Measurements from ENCODE around the gene SORCS2.

SORCS2 gene

DNA sequence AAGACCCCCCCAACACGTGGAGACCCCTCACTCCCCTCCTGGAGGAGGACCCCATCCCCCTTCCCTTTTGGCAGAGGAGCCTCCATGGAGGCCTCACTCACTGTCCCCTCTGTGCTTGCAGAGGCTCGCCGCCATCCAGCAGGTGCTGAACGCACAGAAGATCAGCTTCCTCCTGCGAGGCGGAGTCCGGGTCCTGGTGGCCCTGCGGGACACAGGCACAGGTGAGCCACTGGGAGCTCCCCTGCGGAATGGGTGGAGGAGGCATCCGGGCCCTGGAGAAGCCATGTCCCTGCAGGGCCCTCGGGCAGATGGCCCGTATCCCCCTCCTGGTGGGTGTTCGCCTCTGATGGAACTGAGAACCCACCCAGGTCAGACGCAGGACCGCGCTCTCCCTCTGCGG is 540.9 kb downstream of the SORCS2 start:
- no peak for DNase-seq

DNA sequence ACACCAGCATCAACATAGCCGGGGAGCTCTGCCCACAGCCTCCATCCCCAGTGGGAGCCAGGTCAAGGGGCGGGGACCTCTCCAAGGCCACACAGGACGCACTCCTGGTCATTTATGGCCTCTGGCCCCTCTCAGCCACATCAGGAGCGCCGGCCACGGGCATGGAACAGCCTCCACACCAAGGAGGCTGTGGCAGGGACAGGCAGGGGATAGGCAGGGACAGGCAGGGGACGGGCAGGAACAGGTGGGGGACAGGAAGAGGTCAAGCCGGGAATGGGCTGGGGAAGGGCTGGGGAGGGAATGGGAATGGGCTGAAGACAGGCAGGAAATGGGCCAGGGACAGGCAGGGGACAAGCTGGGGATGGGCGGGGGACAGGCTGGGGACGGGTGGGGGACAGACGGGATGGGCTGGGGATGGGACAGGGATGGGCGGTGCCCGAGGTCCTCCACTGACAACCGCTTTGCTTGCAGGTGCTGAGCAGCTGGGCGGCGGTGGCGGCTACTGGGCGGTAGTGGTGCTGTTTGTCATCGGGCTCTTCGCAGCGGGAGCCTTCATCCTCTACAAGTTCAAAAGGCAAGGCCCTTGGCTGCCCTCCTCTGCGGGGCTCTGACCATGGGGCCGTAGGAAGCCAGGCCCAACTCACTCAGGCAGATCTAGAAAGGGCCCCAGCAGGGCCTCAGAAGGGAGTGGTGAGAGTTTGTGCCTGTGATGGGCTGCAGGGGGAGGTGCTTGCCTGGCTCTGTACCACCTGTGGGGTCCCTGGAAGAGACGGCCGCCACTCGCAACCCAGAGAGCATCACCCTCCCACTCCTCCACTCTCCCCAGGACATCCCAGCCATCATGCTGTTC is 541.7 kb downstream of the SORCS2 start:
- DNase-seq, result no peak

DNA sequence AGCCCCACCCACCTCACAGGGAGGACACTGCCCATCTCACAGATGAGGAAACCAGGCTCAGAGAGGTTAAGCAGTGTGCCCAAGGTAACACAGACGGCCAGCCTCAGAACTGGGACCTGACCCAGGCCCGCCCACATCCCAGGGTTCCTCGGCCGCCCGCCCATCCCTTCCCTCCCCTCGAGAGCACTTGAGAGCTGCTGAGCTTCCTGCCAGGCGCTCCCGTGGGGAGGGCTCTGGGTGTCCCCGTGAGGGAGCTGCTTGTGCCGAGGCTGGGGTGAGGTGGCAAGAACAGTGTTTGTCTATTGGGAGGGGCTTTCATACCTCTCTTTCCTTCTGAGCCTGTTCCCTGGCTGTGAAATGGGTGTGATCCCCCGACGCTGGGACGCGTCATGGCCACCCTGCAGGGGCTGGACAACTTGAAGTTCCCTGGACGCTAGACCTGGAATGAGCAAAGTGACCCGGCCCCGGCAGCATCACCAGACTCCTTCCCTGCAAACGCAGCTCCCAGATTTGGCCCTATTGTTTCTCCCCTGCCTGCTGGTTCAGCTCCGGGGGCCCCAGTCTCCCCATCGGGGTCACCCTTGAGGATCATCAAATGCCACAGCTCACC is 542.4 kb downstream of the SORCS2 start:
- no peak for DNase-seq

DNA sequence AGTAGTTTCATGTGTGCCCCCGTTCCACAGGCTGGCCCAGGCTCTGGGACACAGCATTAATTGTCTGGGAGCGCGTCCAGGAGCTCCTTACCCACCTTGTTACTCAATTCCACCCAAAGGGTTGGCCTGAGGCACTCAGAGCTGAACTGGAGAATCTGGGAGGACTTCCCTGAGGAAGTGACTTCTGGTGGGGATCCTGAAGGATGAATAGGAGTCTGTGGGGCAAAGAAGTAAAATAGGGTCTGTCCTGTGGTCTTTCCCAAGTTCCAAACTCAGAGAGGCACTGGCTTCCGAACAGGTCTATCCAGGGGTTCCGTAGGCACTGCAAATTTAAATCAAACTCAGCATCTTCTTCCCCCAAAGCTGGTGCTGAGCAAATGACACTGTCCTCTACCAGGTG is 543.1 kb downstream of the SORCS2 start:
- DNase-seq, result no peak

DNA sequence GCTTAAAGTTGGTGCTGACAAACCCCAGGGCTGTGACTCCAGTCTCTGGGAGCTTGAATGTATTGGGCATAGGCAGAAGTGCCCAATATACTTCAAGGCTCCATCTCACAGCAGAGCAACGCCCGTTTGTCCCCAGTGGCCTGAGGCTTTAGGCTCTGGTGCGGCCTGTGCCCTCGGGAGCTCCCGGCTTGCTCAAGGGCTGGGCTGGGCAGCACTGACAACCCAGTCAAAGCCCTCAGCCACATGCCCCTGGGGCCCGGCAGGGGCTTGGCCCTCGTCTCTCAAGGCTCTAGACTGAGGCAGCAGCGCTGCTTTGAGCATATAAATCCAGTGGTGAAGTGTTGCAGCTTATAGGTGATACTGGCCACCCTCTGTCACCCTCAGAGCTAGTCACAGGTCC is 543.6 kb downstream of the SORCS2 start:
- no peak for DNase-seq

DNA sequence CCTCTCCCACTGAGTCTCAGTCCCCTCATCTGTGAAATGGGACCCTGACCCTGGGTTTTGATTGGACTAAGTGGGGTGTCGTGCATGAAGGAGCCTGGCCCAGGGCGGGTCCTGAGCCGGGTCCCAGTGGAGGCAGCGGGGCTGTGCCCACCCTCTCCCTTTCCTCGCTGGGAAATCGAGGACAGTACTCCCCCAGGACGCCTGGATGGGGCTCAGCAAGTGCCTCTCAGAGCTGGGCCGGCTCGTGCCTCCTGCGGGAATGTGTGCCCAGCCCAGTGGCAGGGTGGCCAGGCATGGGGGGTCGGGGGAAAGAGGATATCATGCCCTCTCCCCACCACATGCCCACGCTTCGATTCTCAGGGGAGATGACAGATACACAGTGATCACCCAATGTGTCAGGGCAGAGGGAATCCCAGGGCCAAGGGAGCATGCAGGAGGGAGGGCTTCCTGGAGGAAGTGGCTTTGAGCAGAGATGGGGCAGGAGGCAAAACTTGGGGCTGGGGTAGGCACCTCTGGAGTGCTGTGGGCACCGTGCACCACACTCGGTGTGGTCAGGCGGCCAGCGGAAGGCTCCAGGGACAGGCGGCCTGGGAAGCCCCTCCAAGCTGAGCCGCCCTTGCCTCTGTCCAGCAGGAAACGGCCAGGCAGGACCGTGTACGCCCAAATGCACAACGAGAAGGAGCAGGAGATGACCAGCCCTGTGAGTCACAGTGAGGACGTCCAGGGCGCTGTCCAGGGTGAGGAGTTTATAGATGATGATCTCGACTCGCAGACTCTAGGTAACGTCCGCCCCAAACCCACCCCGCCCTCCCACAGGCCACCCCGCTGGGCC is 544.3 kb downstream of the SORCS2 start:
- DNase-seq, result no peak

DNA sequence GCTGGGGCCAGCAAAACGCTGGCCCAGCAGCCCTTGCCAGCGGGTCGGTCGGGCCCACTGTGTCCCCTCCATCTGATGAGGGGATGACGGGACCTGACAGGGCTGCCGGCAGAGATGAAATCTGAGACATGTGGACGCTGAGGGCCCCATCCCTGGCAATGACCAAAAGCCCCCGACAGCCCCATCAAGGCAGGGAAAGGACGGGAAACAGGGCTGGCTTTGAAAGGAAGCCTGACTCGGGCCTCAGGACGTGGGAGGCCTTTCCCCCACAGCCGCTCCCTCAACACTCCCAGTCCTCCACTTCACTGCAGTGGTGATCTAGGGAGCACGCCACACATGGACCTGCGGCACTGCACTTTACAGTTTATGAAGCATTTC is 544.9 kb downstream of the SORCS2 start:
- DNase-seq, result no peak

DNA sequence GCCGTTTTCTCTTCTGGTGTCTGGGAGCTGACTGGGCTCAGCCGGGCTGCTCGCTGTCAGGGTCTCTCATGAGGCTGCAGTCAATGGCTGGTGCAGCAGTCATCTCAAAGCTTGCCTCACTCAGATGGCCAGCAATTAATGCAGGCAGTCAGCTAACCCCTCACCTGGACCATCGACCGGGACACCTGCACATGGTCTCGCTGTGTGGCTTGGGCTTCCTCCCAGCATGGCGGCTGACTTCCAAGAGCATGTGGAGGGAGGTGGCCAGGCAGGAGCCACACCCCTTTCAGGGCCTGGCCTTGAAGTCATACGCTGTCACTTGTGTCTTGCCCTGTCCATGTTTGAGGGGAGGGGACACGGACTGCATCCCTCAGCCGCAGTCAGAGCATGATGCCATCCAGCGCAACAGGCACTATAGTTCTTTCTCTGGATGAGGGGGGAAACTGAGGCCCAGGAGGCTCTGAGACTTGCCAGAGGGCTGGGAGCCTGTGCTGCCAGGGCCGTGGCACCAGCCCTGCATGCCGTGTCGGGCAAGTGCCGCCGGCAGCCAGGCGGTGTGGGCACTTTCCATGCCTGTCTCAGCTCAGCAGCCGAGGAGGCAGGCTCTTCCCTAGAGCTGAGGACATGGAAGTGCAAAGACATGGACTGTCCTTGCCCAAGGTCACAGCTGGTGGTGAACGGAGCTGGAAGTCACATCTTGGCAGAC is 545.6 kb downstream of the SORCS2 start:
- DNase-seq, result no peak

DNA sequence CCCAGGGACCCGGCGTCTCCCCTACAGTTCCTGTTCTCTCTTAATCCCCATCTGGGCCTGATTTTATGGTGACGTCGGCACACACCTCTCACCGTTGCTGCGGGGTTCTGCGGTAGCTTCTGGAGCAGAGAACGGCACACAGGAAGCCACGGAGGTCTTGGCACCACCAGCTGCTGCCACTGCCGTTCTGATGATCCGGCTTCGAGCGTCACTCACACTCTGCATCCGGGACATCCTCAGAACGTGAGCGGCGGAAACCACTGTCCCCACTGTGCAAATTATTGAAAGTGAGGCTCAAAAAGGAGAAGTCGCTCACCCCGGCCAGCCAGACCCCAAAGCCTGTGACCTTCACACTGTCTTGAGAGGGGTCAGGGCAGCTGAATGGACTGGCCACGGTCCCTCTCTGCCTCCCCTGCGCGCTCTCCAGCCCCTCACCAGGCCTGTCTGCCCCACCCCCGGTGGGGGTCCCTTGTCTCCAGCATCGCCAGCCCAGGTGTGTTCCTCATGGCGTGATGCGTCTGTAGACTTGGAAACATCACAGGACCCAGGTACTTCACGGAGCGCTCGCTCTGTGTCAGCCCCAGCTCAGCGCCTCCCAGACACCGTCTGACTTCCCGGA is 546.2 kb downstream of the SORCS2 start:
- DNase-seq, result no peak

DNA sequence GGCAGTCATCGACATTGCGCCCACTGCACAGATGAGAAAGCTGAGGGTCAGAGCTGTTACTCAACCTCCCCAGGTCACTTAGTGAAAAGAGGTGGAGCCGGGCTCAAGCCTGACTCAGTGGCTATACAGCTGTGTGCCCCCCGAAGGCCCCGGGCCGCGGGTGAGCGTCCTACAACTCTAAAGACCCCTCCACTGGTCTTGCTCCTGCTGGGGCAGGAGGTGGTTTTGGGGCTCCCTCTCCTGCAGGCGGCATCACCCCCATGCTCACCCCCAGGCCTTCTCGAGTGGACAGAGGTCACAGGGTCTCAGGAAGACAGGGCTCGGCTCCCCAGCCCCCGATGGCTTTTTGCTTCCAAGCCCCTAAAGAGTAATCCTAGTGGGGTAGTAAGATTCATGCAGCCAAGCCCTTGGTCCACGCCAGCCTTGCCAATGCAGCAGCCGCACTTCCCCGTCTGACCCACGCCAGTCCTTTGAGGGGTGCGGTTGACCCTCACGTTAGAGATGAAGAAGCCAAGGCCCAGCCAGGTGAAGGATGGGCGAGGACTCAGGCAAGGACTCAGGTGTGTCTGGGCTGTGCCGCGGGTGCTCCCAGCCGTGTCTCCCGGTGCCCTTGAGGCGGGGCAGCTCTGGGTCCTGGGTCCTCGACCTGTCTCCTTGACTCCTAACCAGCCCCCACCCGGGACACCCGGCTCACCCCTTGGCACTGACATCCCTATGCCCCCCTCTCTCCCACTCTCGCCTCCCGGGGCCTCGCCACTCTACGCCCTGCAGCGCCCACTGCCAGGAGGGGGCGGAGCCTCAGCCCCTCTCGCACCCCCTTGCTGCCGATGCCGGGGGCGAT is 547.0 kb downstream of the SORCS2 start:
- DNase-seq, result no peak

DNA sequence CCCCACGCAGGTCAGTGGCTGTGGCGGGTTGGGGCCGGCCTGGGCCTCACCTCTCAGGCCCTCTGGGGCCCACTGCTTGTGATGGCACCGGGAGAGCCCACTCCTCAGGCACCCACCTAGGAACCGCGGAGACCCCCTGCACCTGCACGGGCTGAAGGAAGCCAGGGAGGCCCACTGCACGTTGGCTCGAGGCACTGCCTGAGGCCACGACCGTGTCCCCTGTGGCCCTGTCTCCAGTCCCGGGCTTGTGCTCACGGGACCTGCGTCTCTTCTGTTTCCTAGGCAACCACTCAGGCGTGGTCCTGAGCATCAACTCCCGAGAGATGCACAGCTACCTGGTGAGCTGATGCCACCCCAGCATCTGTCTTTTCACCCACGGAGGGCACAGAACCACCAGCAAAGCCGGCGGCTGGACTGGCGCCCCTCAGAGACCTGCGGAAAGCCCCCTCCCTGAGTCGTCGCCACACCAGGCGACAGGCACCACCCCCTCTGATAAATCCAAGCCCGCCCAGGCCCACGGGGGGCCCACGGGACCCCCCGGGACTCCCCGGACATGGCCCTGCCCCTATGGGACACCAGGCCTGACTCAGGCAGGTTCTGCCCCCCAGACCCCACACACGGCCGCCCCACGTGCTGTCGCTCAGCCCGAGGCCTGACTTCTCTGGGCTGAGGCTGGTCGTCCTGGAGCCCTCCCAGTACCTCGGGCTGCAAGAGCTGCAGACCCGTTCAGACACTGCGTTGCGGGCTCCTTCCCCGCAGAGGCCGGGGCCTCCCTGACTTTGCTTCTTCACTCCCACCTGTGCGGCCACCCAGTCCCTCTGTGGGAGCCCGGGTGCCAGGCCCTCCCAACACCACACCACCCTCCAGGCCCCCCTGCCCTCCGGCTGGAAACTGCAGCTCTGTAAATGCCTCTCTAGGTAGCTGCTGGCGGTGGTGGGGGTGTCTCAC is 547.9 kb downstream of the SORCS2 start:
- DNase-seq, result no peak

DNA sequence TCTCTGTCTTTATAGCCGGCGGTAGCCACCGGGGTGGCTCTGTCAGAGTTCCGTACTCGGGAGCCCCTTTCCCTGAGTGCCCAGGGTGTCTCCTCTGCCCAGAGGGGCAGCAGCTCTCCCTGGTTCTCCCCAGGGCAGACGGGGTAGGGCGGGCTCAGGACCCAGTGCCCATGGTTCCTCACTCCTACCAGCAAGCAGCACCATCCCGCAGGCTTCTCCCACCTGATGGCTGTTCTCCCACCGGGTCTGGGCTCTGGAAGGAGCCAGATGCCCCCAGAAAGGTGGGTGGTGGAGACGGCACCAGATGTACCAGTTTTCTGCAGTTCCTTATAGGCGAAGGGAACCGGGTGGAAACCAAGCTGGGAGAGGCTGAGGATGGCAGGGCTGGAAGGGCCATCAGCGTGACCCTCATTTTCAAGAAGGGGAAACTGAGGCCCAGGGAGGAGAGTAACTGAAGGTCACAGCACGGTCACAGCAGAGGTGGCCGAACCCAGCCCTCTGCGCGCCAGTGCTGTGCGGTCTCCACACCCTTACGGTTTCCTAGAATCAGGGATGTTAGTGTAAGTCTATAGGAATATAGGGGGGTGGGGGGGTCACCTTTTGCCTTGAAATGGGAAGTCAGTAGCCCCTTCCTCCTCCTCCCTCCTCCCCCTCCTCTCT is 548.7 kb downstream of the SORCS2 start:
- DNase-seq, result no peak

DNA sequence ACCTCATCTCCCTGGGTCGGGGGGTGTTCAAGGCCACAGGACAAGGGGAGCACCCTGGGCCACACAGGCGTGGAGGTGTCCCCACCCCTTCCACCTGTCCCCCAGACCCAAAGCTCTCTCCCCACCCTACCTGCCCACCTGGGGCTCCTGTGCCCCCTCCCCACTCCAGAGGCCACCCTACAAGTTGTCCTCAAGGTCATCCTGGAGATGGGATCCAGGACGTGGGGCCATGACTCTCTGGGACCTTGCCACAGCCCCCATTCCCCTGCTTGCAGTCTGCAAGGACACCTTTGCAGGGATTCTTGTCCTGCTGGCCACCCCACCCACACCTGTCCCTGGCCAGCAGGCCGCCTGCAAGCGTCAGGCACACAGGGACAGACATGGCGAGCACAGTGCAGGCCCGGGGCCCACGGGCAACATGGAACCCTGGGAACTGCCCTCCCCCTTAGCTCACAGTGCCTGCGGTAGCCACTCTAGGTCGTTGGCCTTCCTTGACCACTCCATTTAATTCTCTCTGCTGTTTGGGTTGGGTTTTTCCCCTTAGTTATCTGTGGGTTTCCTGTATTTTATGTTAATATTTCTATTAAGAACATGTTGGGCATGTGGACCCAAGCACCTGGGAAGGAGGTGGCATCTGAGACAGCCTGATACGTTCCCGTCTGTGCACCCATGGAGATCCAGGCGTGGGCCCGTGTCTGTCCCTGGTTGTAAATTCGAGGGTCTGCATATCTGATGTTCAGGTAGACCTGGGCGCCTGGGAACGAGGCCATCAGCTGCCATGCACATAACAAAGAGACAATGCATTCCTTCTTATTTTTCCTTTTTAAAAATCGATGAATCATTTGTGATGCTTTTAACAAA is 549.8 kb downstream of the SORCS2 start:
- no peak for DNase-seq

DNA sequence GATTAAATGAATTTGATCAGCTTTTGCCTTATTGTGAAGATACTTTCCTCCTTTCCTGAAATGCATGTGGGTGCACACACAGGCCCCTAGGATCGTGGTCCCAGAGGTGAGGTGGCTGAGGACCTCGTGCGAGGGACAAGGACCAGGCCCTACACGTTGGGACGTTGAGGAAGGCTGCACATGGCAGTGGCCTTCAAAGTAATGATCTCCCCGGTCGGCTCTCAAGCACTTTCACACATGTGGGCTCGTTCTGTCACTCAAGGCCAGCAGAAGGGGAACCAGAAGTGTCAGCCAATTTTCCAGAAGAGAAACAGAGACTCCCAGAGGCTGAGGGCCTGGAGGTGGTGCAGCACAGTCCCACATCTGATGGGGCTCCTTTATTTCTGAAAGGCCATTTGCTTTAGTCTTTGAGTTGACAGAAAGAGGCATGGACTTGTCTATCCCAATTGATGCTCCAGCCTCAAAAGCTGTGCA is 550.5 kb downstream of the SORCS2 start:
- DNase-seq, result no peak

DNA sequence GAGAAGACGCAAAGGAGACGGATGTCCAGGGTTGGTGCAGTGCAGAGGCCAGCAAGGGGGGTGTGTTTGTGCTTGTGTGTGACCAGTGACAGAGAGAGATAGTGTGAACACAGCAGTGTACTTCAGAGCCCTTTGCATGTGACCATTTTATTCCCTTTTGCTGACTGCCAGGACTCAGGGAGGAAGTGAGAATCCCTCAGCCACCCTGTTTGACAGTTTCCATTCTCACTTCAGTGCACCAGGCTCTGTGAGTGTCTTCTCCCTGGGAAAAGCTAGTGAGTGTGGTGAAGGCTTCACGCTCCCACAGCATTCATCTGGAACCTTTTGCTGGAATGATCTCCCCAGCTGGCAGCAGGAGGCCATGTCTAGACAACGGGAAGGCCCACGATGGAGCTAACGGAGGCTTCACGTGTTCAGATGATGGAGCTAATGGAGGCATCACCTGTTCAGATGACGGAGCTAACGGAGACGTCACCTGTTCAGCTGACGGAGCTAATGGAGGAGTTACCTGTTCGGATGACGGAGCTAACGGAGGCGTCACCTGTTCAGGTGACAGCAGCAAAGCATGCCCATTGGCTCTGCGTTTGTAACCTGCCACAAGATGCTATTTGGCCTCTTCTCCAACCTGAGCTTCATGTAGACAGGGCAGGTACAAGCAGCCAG is 551.9 kb downstream of the SORCS2 start:
- DNase-seq, result no peak

DNA sequence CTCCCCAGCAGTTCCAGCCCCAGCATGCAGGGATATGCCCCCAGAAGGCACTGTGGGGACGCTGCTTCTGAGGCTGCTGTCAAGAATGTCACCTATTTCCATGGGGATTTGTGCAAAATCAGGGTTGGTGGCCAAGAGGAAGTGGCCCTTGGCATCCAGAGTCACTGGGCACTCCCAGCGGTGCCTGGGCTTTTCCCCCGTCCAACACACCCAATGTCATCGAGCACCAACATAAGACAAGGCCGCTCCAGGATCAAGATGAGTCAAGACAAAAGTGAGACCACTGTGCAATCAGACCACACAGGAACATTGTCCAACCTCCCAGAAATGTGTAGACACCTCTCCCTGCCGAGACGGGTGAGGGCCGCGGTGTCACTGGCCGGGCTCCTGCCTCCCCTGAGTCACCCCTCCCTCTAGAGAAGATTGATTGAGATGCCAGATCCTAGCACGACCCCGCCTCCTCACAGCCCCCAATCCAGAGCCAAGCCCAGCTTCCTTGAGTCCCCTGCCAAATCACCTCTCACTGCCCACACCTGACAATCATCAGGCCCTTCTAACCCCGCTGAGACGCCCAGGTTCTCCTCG is 553.1 kb downstream of the SORCS2 start:
- DNase-seq, result no peak

DNA sequence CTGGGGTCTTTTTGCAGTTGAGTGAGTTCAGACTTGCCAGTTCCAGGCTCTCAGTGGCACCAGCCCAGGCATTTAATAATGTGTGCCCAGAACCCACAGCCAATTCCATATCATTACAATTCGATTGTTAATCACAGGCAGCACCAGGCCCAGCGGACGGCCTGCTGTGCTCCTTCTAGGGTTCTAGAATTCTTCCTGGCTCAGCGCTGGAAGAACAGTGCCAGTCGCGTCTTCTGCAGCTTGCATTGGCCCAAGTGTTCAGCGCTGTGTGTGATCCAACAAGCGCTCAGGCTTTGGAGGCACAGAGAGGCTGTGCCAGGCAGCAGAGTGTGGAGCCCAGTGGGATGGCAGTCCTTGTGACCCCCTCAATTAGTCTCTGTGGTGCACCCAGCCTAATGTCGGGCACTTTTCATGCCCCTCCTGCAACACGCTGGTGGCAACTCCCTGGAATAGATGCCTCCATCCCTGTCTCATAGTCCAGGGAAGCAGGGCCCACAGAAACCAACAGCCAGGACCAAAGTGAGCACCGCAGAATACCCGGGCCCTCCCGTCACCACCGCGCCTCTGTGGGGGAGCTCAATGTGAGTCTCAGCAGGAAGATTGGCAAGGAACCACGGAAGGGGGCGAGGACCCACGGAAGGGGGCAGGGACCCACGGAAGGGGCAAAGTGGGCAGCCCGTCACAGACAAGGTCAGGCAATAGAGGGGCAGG is 554.2 kb downstream of the SORCS2 start:
- DNase-seq, result no peak
